Raji (cell line): ENCODE measurements around the gene SCRT2.

Experiments
- POLR2A ChIP-seq: IDR thresholded peaks from 2 replicates; pipeline ENCODE4 v1.6.1; 2011; ENCODE audit warnings: low read depth, low read length, control low read depth; ENCODE audit not compliant: insufficient read depth

The SCRT2 gene

DNA sequence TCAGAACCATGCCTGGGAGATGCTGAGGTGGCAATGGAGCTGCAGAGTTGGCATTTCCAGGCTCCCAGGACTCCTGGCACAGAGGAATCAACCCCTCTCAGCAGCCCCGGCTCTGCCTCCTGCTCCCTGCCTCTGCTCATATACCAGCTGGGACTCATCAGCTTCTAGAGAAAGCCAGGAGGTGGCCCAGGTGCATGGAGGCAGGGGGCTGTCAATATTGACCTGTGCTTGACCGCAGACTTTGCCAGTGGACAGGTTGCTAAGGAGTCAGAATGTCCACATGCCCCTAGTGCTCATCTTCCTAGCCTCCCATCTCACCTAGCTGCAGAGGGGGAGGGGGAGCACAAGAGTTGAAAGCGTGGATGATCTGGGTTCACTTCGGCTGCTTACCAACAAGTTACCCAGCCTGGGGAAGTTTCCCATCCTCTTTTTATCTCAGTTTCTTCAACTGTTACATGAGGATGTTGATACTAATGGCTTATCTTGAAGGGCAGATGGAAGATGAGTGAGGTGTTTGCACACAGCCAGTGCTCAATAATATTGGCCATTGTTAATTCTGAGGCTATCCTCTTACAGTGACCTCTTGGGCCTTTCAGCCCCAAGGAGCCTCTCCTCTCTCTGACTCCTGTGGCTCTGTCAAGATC is 9.2 kb upstream of the SCRT2 start:
- TF ChIP-seq POLR2A, result no peak

DNA sequence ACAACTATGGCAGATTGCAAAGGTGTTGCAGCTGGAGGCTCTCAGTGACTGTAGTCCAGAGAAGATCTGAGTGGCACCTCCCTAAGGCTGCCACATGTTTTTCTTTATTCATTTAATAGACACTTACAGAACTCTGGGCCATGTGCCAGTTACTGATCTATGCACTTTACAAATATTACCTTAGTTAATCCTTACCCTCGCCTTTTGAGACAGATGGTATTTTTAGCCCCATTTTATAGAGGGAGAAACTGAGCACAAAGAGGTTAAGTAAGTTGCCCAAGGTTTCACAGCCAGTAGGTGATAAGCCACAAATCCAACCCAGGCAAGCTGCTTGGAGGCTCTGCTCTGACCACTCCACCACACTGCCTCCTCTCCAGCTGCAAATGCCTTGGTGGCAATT is 6.5 kb upstream of the SCRT2 start:
- no peak for TF ChIP-seq POLR2A

DNA sequence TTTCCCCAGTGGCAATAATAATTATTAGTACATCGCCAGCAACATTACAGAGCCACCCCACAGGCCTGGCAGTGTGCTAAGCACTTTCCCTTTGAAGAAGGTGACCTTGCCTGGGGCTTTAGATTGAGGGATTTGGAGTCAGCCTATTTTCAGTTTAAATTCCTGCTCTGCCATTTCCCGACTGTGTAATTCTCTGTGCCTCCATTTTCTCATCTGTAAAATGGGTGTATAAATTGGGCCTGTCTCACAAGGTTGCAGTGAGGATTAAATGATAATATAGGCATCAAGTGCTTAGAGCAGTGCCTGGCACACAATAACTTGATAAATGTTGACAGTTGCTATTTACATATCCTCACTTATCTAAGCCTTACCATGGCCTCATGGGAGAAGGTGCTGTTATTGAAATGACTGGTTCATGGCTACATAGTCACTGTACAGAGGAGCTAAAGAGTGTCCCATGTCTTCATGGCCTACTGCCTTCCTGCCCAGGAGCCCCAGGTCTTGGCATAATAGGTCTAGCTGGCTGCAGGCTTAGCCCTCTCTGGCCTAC is 5.1 kb upstream of the SCRT2 start:
- no peak for TF ChIP-seq POLR2A

DNA sequence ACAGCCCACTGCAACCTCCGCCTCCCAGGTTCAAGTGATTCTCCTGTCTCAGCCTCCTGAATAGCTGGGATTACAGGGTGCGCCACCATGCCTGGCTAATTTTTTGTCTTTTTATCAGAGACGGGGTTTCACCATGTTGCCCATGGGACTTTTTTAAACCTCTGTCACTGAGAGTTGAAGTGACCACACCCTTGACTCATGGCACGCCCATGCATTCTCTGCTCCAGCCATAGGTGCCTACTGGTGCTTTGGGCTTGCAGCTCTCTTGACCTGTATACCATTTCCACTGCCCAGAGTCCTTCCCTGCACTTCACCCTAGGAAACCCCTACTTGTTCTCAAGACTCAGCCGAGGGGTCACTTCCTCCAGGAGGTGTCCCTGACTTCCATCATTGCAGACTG is 2.4 kb upstream of the SCRT2 start:
- no peak for TF ChIP-seq POLR2A

DNA sequence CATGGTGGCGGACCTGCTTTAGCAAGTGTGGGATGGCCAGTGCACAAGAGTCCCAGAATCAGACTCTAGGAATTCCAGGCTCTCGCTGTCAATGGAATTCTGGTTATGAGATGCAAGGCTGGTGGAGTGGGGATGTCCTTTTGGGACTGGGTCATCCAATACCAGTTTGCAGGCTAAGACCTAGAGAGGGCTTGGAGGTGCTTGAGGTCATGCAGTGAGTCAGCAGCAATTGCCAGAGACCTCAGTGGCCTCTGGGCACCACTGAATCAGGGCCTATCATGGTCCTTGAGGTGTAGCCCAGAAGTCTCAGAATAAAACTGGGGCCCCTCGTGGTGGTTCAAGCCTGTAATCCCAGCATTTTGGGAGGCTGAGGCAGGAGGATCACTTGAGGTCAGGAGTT is 1.4 kb upstream of the SCRT2 start:
- no peak for TF ChIP-seq POLR2A

DNA sequence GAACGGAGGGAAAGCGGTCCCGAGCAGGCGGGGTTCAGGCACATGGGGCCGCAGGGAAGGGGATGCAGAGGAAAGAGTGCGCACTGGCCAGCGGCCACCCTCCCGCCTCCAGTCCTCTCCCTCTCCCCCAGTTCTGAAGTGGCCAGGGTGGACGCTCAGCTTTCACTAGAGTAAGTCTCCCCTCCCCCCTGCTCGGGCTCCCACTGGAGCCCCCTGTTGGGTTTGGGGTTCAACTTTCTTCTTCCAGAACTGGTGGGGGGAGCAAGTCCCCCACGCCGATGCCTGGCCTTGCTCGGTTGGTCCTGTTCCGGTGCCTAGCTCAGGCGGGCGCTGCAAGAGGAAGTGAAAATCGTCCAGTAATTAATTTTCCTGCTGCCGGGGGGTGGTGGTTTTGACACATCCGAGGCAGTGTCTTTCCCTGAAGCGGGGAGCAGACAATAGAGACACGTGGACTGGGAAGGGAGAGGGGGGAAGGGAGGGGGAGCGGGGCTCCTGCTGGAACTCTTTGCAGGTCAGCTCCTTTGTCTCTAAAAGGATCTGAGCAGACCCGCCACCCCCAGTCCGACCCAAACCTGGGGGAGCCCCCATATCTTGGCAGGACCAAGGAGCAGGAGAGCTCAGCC is 824 bp upstream of the SCRT2 start:
- TF ChIP-seq POLR2A, result no peak

DNA sequence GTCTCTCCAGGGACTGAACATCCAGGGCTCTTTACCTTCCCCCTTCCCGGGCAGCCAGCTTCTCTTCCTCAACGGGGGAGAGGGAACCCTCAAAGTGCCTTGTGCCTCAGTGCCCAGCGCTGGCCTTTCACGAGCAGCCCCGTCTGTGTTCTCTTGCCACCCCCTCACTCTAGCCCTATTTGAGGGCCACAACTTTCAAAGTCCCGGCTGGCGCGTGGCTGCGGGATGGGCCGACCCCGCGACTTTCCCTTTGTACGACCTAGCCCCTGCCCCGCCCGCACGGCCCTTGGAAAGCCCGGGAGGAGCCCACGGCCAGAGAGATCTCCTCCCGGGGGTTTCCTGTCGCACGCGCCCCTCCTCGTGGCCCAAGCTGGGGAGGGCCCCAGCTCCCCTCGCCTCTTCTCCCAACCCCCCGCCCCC is 559 bp downstream of the SCRT2 start:
- TF ChIP-seq POLR2A, result no peak

DNA sequence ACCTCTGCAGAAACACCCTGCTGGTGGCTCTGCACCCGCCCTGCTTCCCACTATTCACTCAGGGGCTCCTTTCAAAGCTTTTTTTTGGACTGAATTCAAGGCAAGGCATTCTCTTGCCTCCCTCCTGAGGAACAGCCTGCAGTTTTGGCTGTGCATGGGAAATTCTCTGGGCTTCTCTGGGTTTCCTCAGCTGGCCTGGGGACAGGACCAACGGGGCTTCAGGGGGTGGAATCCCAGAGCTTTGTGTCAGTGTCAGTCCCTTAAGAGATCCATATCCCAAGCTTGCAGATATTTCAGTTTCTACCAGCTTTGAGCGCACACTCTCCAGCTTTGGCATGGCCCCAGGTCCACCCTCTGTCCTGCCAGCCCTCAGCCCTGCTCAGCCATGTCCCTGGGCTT is 2.0 kb downstream of the SCRT2 start:
- no peak for TF ChIP-seq POLR2A

DNA sequence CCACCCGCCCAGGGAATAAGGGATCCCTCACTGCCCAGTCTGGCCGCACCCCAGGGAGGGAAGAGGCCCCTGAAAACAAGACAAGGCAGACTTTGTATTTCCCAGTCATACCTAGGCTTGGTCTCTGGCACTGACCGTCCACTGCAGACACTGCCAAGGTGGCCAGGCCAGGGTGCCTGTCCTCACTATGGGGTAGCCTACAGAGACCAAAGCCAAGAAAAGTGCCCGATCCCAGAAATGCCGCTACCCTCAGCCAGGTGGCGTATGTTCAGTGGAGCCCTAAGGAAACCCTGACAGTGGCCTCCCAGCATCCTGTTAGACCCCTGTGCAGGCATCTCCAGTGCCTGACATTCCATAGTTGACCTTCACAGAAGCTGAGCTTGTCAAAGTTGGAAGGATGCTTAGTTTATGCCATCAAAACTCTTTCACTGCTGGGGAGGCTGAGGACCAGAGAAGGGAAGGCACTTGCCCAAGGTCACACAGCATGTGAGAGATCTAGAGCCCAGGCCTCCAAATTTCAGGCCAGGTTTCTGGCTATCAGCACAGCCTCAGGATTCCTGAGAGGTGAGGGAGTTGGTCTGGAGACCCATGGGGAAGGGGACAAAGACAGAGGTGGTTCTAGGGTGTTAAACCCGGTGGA is 2.5 kb downstream of the SCRT2 start:
- TF ChIP-seq POLR2A, result no peak

DNA sequence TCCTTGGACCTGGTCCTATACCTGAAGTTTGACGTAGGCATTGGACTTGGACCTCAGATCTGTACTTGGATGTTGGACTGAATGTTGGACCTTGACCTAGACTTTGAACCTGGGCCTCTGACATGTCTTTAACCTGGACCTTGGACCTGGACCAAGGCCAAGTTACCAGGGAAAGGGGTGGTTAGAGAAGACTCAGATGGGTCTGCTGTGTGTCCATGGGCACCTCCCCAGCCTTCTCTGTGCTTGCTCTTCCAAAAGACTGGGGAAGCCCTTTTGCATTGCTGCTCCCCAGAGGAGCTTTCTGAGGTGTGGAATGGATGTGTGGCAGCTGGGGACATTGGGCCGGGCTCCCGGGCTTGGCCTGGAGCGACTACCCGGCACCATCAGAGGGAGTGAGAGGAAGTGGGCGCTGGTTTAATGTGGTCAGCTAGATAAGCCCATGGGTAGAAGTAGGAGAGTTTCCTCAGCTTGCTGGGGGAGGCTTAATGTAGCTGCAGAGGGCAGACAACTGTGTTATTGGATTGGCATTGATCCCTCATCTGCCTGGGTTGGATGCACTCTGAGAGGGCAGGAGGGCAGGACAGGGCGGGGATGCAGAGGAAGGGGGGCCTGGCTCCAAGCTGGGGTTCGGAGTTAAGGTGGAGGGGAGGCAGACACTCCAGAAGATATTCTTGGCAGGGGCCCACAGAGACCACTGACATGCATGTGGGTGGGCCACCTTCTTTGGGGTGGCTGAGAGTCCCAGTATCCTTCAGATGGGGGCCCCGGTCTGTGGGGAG is 4.2 kb downstream of the SCRT2 start:
- TF ChIP-seq POLR2A, result no peak

DNA sequence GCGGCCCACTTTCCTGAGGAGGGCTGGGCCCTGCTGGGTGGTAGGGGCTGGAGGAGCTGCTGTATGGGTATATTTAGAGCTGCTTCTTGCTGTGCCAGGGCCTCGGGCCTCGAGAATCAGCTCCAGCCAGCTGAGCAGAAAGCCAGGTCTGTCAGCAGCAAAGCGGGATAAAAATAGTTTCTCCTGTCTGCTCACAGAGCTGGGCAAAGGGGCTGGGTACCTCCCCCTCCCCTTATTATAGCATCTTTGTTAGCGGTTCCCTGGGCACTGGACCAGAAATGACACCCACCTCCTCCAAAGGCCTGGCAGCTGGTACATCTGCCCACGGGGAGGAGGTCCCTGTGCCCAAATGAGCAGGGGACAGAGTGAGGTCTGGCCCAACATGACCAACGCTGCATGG is 6.0 kb downstream of the SCRT2 start:
- no peak for TF ChIP-seq POLR2A

DNA sequence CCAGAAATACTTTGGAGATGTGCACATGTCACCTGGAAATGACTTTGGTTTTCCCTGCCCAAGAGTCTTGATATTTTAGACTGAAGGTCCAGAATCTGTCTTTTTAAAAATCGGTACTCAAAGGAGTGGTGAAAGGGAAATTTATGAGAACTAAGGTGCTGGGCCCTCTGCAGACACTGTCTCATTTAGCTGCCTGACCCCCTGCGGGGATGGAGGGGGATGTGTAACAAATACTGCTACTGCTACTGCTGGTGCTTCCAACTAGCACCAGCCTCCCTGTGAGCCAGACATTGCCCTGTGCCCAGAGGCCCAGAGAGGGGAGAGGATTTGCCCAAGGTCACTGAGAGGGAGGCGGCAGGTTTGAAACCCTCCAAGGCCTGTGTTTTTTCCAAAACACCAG is 7.0 kb downstream of the SCRT2 start:
- no peak for TF ChIP-seq POLR2A

DNA sequence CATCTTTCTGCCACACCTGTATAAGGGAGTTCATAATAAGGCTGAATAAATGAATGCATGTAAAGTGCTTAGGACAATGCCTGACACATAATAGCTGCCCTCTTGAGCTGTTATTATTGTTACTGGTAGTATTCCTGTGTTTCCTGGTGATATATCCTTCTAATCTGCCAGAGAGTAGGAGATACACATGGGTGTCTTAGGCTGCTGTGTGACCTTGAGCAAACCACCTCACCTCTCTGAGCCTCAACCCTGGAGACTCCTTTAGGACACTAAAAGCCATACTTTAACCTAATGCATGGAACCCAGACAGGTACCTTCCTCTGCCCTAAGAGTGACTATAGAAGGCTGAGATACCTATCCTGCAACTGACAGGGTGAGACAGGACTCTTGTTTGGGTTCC is 7.6 kb downstream of the SCRT2 start:
- no peak for TF ChIP-seq POLR2A

DNA sequence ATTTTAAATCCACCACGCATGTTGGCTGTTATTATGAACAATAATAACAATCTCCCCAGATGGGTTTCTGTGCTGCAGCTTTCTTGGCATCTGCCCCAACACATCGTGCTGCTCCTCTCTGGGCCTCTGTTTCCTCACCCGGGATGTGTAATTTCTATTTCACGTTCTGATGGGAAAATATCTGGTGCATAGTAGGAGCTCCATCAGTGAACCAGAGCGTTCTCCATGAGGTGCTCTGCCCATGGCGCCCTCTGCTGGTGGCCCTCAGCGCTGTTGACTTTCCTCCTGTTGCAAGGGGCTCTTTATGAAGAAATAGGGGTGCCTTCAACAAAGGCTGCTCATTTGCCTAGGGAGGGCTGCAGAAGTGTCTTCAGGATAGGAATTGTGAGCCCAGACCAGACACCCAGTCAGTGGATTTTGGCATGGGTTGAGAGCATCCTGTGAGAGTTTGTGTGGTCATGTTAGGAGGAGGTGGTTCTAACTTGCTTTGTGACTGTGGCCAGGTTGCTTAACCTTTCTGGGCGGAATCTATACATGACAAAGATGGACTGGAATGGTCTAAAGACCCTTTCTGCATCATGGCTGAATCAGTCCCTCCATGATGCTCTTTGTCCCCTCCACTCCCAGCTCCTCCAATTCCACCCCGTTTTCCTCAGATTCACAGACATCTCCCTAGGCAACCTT is 8.1 kb downstream of the SCRT2 start:
- no peak for TF ChIP-seq POLR2A

DNA sequence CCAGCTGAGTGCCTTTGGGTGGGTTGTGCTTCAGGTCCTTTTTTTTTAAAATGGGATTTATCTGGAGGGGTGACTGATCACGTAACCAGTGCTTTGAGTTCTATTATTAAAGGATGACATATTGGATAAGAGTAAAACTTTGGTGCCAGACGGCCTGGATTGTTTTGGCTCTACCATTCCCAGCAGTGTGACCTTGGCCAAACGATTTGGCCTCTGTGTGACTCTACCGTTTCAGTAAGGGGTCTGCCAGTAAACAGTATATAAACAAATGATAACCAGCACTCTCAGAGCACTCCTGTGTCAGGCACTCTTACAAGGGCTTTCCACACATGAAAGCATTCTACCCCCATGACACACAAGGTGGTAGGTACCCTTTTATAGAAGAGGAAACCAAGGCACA is 8.7 kb downstream of the SCRT2 start:
- TF ChIP-seq POLR2A, result no peak

DNA sequence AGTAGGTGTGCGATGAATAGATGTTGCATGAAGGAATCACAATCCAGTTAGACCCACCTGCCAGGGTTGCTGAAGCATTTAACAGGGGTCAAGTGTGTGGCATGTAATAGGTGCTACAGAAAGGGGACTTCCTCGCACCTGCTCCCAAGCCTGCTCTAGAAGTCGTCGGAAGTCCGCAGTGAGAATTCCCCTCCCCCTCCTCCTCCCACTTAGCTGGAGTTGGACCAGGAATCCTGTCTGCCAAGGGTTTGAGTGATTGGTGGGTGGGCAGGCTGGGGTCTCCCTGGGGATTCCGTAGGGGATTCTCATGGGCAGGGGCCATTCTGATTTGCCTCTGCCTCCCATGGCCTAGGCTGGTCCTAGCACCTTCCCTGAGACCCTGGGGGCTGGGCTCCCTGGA is 10.3 kb downstream of the SCRT2 start:
- TF ChIP-seq POLR2A, result no peak

DNA sequence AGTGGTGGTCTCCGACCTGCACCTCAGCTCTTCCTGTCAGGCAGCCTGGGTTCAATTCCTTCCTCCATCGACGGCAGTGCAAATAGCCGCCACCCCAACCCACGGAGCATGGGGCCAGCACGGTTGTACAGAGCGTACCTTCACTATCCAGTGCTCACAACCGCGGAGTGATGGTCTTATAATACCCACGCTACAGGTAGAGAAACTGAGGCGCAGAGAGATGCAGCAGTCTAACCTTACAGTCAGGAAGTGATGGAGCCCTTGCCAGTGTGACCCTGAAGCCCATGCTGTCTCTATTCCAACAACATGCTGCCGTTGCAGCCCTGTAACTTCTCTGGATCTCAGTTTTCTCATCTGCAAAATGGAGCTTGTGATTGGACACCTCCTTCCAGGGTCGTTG is 11.0 kb downstream of the SCRT2 start:
- TF ChIP-seq POLR2A, result no peak
